Esophagus squamous epithelium (tissue), 4 donors: ENCODE data around the gene PODXL.

Source experiments
- CTCF ChIP-seq, 6 experiments: fragments of 450-650 bp in 4 of 6; fragments of 200-600 bp in 2 of 6; sonication (generic) in 2 of 6; IDR thresholded peaks; one replicate each; pipeline ENCODE4 v1.5.1; 2016 to 2019; ENCODE audit warnings: antibody characterized with exemption in 6 of 6, mild to moderate bottlenecking in 4 of 6, moderate library complexity in 4 of 6
- POLR2A ChIP-seq, 4 donors: fragments of 450-650 bp; IDR thresholded peaks; one replicate each; pipeline ENCODE4 v1.6.1; 2017; ENCODE audit warnings: antibody characterized with exemption in 4 of 4, mild to moderate bottlenecking in 4 of 4, moderate library complexity in 3 of 4

- TF ChIP-seq CTCF (IDR thresholded peaks at IDR 0.05) (no peak), POLR2A (IDR thresholded peaks at IDR 0.05) (no peak)
These were observed 13.1 kb downstream of the PODXL start for GRCh38 chr7:131543298-131543697.
